A673 (cell line): Measurements from ENCODE around the gene MAPKAPK2. TPM values are rescaled to one million over a fixed set of nuclear protein-coding genes. Genes with fewer than 3 reads are reported as not detected.

ENCODE experiments used
- BruUV-seq: library from RNA; stranded (reverse); fragments of 400-500 nt; replicated peaks from 2 replicates; lab custom pipeline; 2021; lab: Mats Ljungman, UMichigan
- CTCF ChIA-PET: fragments of 300-600 bp; sonication (Branson Sonifier 250); formaldehyde crosslinking; loops from one replicate; lab custom pipeline; 2022; ENCODE audit warnings: antibody characterized with exemption; lab: Charles Lee
- POLR2A ChIA-PET: fragments of 300-600 bp; sonication (Branson Sonifier 250); formaldehyde crosslinking; loops from one replicate; lab custom pipeline; 2022; ENCODE audit warnings: antibody characterized with exemption; ENCODE audit not compliant: low non-redundant PET; lab: Charles Lee
- DNase-seq: peaks from one replicate; pipeline ENCODE4 v3.0.0-alpha.2; 2015; ENCODE audit warnings: low spot score
- H3K27ac ChIP-seq: fragments of 200-600 bp; sonication (generic); 2 replicates; pipeline ENCODE4 v1.5.1; 2016; ENCODE audit warnings: mixed run types, low read depth, mild to moderate bottlenecking, mixed read lengths, antibody characterized with exemption, low read length; ENCODE audit not compliant: poor library complexity, severe bottlenecking
- H3K27me3 ChIP-seq: fragments of 200-600 bp; sonication (generic); replicated peaks from 2 replicates; pipeline ENCODE4 v1.6.1; 2017; ENCODE audit warnings: mixed run types, low read depth, mild to moderate bottlenecking, mixed read lengths, antibody characterized with exemption, low read length; ENCODE audit not compliant: insufficient read depth, poor library complexity
- H3K36me3 ChIP-seq: fragments of 200-600 bp; sonication (generic); 2 replicates; pipeline ENCODE4 v1.6.1; 2016; ENCODE audit warnings: mixed run types, mild to moderate bottlenecking, mixed read lengths, antibody characterized with exemption, low read length; ENCODE audit not compliant: insufficient read depth, poor library complexity, severe bottlenecking
- H3K4me1 ChIP-seq: fragments of 200-600 bp; sonication (generic); 2 replicates; pipeline ENCODE4 v1.6.1; 2017; ENCODE audit warnings: mixed run types, mild to moderate bottlenecking, mixed read lengths, antibody characterized with exemption, low read length; ENCODE audit not compliant: insufficient read depth, poor library complexity, severe bottlenecking
- H3K4me3 ChIP-seq: fragments of 200-600 bp; sonication (generic); 2 replicates; pipeline ENCODE4 v1.5.1; 2016; ENCODE audit warnings: low read depth, mixed run types, mild to moderate bottlenecking, mixed read lengths, low read length; ENCODE audit not compliant: poor library complexity, severe bottlenecking
- H3K9me3 ChIP-seq: fragments of 200-600 bp; sonication (generic); 2 replicates; pipeline ENCODE4 v1.6.1; 2016; ENCODE audit warnings: mixed run types, low read depth, mild to moderate bottlenecking, mixed read lengths, antibody characterized with exemption, low read length; ENCODE audit not compliant: poor library complexity, severe bottlenecking
- CTCF ChIP-seq: fragments of 300-800, 200-600 bp; sonication (generic); conservative IDR thresholded peaks from 2 replicates; pipeline ENCODE4 v1.5.1; 2017; ENCODE audit warnings: low read depth, mild to moderate bottlenecking, antibody characterized with exemption, low read length, moderate library complexity, mixed read lengths
- EZH2 ChIP-seq: fragments of 200-600 bp; sonication (generic); IDR thresholded peaks from 2 replicates; pipeline ENCODE4 v1.6.1; 2017; ENCODE audit warnings: borderline replicate concordance, low read depth, mild to moderate bottlenecking, mixed read lengths, antibody characterized with exemption, low read length; ENCODE audit not compliant: poor library complexity, severe bottlenecking
- intact Hi-C: fragments of 100-400 bp; cut with micrococcal nuclease; formaldehyde crosslinking; loops from one replicate; pipeline ENCODE4 v1.10.0; 2022; ENCODE audit not compliant: unreplicated experiment
- total RNA-seq: library from RNA; stranded (reverse); gene quantifications from 2 replicates; pipeline ENCODE4 v1.2.3, GENCODE V29; 2021

The MAPKAPK2 gene
- total RNA-seq, 1 experiment from 2014 or later, result 39.2 TPM

DNA sequence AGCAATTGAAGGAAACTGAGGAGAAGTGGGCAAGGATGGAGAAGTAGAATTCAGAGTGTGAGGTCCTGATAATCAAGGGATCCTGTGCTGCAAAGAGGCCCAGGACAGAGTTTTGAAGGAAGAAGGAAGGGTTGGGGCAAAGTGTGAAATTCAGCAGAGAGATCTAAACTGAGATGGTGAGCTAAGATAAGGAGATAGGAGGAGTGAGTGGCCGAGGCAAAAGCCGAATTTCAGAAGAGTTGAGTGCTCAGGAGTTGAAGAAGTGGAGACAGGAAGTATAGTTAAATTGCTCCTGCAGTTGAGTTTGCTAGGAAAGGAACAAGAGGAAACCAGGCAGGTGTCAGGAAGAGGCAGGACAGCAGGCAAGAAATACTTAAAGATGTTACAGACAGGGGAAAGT lies 16.4 kb upstream of the MAPKAPK2 start:
- POLR2A ChIA-PET, result no interaction called here
- no peak for TF ChIP-seq EZH2
- no peak for TF ChIP-seq CTCF
- Histone ChIP-seq H3K27me3 (peaks cover 2% of the 10 kb centered on the region), H3K4me1 (peaks cover 7% of the 10 kb centered on the region), H3K9me3 (no peaks in the 10 kb centered on the region), H3K36me3 (no peaks in the 10 kb centered on the region), H3K27ac (no peak overlapping the region), H3K4me3 (no peak overlapping the region)
- DNase-seq, result no peak
- BruUV-seq, result no TSS peak
- intact Hi-C loops, result no loop called here
- CTCF ChIA-PET, result interaction anchor here (3.2 kb wide), 1 partner anchor 37 kb away, joined by 10 read pairs; no protein-coding TSS in a partner anchor

GRCh38 chr1:206668874-206669410 lies 15.8 kb upstream of the MAPKAPK2 start:
- Histone ChIP-seq H3K9me3 (no peaks in the 10 kb centered on the region), H3K27ac (no peak overlapping the region), H3K4me3 (no peak overlapping the region), H3K27me3 (no peaks in the 10 kb centered on the region), H3K36me3 (no peaks in the 10 kb centered on the region), H3K4me1 (peaks cover 2% of the 10 kb centered on the region)
- ChIA-PET POLR2A (no interaction called here), CTCF (interaction anchor here (3.2 kb wide), 1 partner anchor 38 kb away, joined by 10 read pairs; no protein-coding TSS in a partner anchor)
- intact Hi-C loops, result no loop called here
- no TSS peak for BruUV-seq
- TF ChIP-seq CTCF, result no peak
- TF ChIP-seq EZH2, result no peak
- DNase-seq, result no peak

DNA sequence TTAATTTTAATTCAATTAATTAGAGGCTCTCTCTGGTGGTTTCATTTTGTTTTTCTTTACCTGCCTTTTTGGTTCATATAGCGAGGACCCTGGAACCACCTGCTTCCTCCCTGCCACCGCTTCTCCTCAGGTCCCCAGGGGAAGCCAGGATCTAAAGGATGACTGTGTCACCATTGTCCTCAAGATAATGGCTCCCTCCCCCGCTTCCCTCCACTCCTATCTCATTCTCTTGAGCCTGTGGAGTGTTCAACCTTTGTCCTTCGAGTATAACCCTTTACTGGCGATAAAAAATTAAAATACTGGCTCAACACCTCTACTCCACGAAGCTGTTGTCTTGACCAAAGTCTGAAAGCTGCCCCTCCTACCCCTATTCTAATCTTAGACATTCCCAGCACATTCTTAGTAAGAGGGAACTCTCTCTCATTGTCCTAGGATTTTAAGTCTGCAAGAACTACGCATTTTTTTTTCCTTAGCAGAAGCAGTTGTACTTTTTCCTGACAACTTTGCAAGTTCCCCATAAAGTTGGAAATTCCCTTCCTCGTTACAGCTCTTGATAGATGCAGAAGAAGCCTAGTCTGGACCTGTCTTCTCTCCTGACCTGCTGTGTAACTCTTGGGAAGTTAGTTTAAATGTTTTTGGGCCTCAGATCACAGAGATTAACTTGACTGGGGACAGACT lies 12.6 kb upstream of the MAPKAPK2 start:
- TF ChIP-seq EZH2 (no peak), CTCF (no peak)
- Histone ChIP-seq H3K36me3 (no peaks in the 10 kb centered on the region), H3K9me3 (no peaks in the 10 kb centered on the region), H3K4me1 (no peaks in the 10 kb centered on the region), H3K4me3 (no peak overlapping the region), H3K27me3 (no peaks in the 10 kb centered on the region), H3K27ac (no peak overlapping the region)
- CTCF ChIA-PET, result no interaction called here
- no peak for DNase-seq
- intact Hi-C loops, result no loop called here
- BruUV-seq, result no TSS peak
- POLR2A ChIA-PET, result no interaction called here
